DOHH2 (cell line): ENCODE measurements around the gene DUSP23.

Source experiments
- EZH2phosphoT487 ChIP-seq: fragments of 200-600 bp; sonication (generic); IDR thresholded peaks from 2 replicates; pipeline ENCODE4 v1.6.1; 2017; ENCODE audit warnings: borderline replicate concordance, mild to moderate bottlenecking, antibody characterized with exemption, low read length, moderate library complexity, mixed read lengths
- TF ChIP-seq, protein P1 (sequence below): fragments of 200-600 bp; sonication (generic); IDR thresholded peaks from one replicate; pipeline ENCODE4 v1.5.1; 2014; ENCODE audit warnings: antibody characterized with exemption, mild to moderate bottlenecking, low read depth, low read length; ENCODE audit not compliant: poor library complexity, severe bottlenecking

GRCh38 chr1:159743651-159744410 is 36.9 kb upstream of the DUSP23 start:
- TF ChIP-seq, protein P1, sequence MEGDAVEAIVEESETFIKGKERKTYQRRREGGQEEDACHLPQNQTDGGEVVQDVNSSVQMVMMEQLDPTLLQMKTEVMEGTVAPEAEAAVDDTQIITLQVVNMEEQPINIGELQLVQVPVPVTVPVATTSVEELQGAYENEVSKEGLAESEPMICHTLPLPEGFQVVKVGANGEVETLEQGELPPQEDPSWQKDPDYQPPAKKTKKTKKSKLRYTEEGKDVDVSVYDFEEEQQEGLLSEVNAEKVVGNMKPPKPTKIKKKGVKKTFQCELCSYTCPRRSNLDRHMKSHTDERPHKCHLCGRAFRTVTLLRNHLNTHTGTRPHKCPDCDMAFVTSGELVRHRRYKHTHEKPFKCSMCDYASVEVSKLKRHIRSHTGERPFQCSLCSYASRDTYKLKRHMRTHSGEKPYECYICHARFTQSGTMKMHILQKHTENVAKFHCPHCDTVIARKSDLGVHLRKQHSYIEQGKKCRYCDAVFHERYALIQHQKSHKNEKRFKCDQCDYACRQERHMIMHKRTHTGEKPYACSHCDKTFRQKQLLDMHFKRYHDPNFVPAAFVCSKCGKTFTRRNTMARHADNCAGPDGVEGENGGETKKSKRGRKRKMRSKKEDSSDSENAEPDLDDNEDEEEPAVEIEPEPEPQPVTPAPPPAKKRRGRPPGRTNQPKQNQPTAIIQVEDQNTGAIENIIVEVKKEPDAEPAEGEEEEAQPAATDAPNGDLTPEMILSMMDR, result no peak
- TF ChIP-seq EZH2phosphoT487, result no peak
